H1 (cell line): Measurements from ENCODE around the gene NRXN3. TPM values are rescaled to one million over a fixed set of nuclear protein-coding genes. Genes with fewer than 3 reads are reported as not detected.

Source experiments
- CTCF ChIA-PET: fragments of 300-600 bp; sonication (Branson Sonifier 250); formaldehyde crosslinking; loops from one replicate; lab custom pipeline; 2021; ENCODE audit not compliant: partially characterized antibody; lab: Charles Lee
- POLR2A ChIA-PET: fragments of 300-600 bp; sonication (Branson Sonifier 250); formaldehyde crosslinking; loops from one replicate; lab custom pipeline; 2021; ENCODE audit warnings: inconsistent platforms; ENCODE audit not compliant: partially characterized antibody; lab: Charles Lee
- DNase-seq, 2 experiments: peaks; one replicate each; pipeline versions ENCODE4 v3.0.0 to v3.0.0-alpha.2; 2010 to 2022; ENCODE audit warnings: low spot score in 2 of 2, low read depth in 1 of 2, mixed read lengths in 1 of 2
- FAIRE-seq: peaks from 2 replicates; lab custom pipeline; 2011; peaks lifted over from hg19 to GRCh38; lab: Jason Lieb, UNC
- H2AFZ ChIP-seq: 2 replicates; pipeline ENCODE4 v1.8.1; 2012; ENCODE audit warnings: low read length, inconsistent platforms
- H2AK5ac ChIP-seq: 2 replicates; pipeline ENCODE4 v1.6.1; 2013; ENCODE audit warnings: low read depth, low read length
- H2BK120ac ChIP-seq: replicated peaks from 2 replicates; pipeline ENCODE3; 2013; ENCODE audit warnings: low read depth, low read length, inconsistent platforms
- H2BK12ac ChIP-seq: 2 replicates; pipeline ENCODE4 v1.6.1; 2013; ENCODE audit warnings: low read depth, low read length
- H2BK15ac ChIP-seq: 2 replicates; pipeline ENCODE4 v1.6.1; 2013; ENCODE audit warnings: low read length
- H2BK20ac ChIP-seq: 2 replicates; pipeline ENCODE4 v1.6.1; 2013; ENCODE audit warnings: low read length
- H2BK5ac ChIP-seq: 2 replicates; pipeline ENCODE4 v1.6.1; 2013; ENCODE audit warnings: low read depth, low read length
- H3K14ac ChIP-seq: 2 replicates; pipeline ENCODE4 v1.6.1; 2013; ENCODE audit warnings: inconsistent platforms; ENCODE audit not compliant: insufficient read length
- H3K18ac ChIP-seq: 2 replicates; pipeline ENCODE4 v1.6.1; 2013; ENCODE audit warnings: low read length; ENCODE audit errors: extremely low read depth
- H3K23ac ChIP-seq: 2 replicates; pipeline ENCODE4 v1.6.1; 2013; ENCODE audit warnings: inconsistent platforms; ENCODE audit not compliant: insufficient read length
- H3K23me2 ChIP-seq: 2 replicates; pipeline ENCODE4 v1.6.1; 2013; ENCODE audit warnings: low read depth, low read length
- H3K27ac ChIP-seq: 2 replicates; pipeline ENCODE4 v1.6.1; 2011; ENCODE audit warnings: low read depth, low read length, inconsistent platforms
- H3K27me3 ChIP-seq, 4 experiments: replicated peaks in 1 of 4; 1 replicate in 1 of 4; 2 replicates in 3 of 4; pipeline versions ENCODE4 v1.6.1 to v1.8.1; 2011 to 2013; ENCODE audit warnings: low read length in 3 of 4, mild to moderate bottlenecking in 3 of 4, inconsistent platforms in 2 of 4, mixed read lengths in 2 of 4, moderate library complexity in 1 of 4; ENCODE audit not compliant: control insufficient read depth in 3 of 4, insufficient read depth in 3 of 4; ENCODE audit errors: extremely low read depth in 1 of 4
- H3K36me3 ChIP-seq, 4 experiments: 2 replicates each; pipeline versions ENCODE4 v1.6.1 to v1.8.1; 2011 to 2013; ENCODE audit warnings: mild to moderate bottlenecking in 4 of 4, low read length in 3 of 4, moderate library complexity in 2 of 4, control low read depth in 1 of 4, inconsistent platforms in 1 of 4; ENCODE audit not compliant: insufficient read depth in 4 of 4, control insufficient read depth in 2 of 4
- H3K4ac ChIP-seq: replicated peaks from 2 replicates; pipeline ENCODE3; 2013; ENCODE audit warnings: low read length, low read depth, mixed read lengths, inconsistent platforms; ENCODE audit not compliant: insufficient read length
- H3K4me1 ChIP-seq, 4 experiments: replicated peaks in 1 of 4; 1 replicate in 1 of 4; 2 replicates in 3 of 4; pipeline versions ENCODE4 v1.6.1 to v1.8.1; 2011 to 2013; ENCODE audit warnings: low read length in 3 of 4, inconsistent platforms in 2 of 4, mixed read lengths in 1 of 4; ENCODE audit not compliant: insufficient read depth in 4 of 4, control insufficient read depth in 3 of 4
- H3K4me2 ChIP-seq, 2 experiments: 2 replicates each; pipeline versions ENCODE4 v1.6.1 to v1.8.1; 2011 to 2013; ENCODE audit warnings: low read depth in 2 of 2, low read length in 2 of 2, control low read depth in 1 of 2, inconsistent platforms in 1 of 2, mild to moderate bottlenecking in 1 of 2; ENCODE audit not compliant: insufficient read depth in 1 of 2
- H3K4me3 ChIP-seq, 4 experiments: fragments of 200-600, 300-600 bp in 1 of 4; sonication (generic), shearing (Covaris generic), sonication (Bioruptor Twin) in 1 of 4; 2 replicates each; pipeline versions ENCODE4 v1.5.1 to v1.8.1; 2011 to 2016; ENCODE audit warnings: low read length in 4 of 4, low read depth in 3 of 4, control low read depth in 2 of 4, inconsistent platforms in 2 of 4, mild to moderate bottlenecking in 2 of 4, mixed read lengths in 1 of 4, moderate library complexity in 1 of 4; ENCODE audit not compliant: insufficient read depth in 2 of 4; ENCODE audit errors: extremely low read depth in 1 of 4
- H3K56ac ChIP-seq: replicated peaks from 2 replicates; pipeline ENCODE3; 2013; ENCODE audit warnings: low read depth, mild to moderate bottlenecking, mixed read lengths, low read length, inconsistent platforms; ENCODE audit not compliant: insufficient read length
- H3K79me1 ChIP-seq: 2 replicates; pipeline ENCODE4 v1.6.1; 2013; ENCODE audit warnings: low read depth, low read length, control low read depth
- H3K79me2 ChIP-seq, 2 experiments: 2 replicates each; pipeline versions ENCODE4 v1.6.1 to v1.8.1; 2012 to 2013; ENCODE audit warnings: low read length in 2 of 2, mild to moderate bottlenecking in 2 of 2, inconsistent platforms in 1 of 2; ENCODE audit not compliant: insufficient read depth in 2 of 2, control insufficient read depth in 1 of 2
- H3K9ac ChIP-seq, 4 experiments: replicated peaks in 1 of 4; 1 replicate in 1 of 4; 2 replicates in 3 of 4; pipeline versions ENCODE4 v1.6.1 to v1.8.1; 2011 to 2013; ENCODE audit warnings: low read depth in 3 of 4, low read length in 3 of 4, control low read depth in 2 of 4, mild to moderate bottlenecking in 2 of 4, moderate library complexity in 2 of 4, inconsistent platforms in 1 of 4; ENCODE audit errors: extremely low read depth in 1 of 4
- H3K9me3 ChIP-seq, 2 experiments: 2 replicates each; pipeline versions ENCODE4 v1.6.1 to v1.8.1; 2012 to 2013; ENCODE audit warnings: mild to moderate bottlenecking in 2 of 2, moderate library complexity in 2 of 2, control low read depth in 1 of 2, inconsistent platforms in 1 of 2, low read depth in 1 of 2, low read length in 1 of 2, mixed read lengths in 1 of 2; ENCODE audit not compliant: insufficient read depth in 2 of 2
- H4K20me1 ChIP-seq, 2 experiments: replicated peaks in 1 of 2; 2 replicates each; pipeline versions ENCODE3 to v1.8.1; 2011 to 2013; ENCODE audit warnings: inconsistent platforms in 2 of 2, low read length in 2 of 2, mild to moderate bottlenecking in 1 of 2; ENCODE audit not compliant: insufficient read depth in 2 of 2, control insufficient read depth in 1 of 2
- H4K5ac ChIP-seq: 2 replicates; pipeline ENCODE4 v1.6.1; 2013; ENCODE audit warnings: low read length, low read depth, mixed read lengths, inconsistent platforms; ENCODE audit not compliant: insufficient read length
- H4K8ac ChIP-seq: 2 replicates; pipeline ENCODE4 v1.8.0; 2013; ENCODE audit warnings: mild to moderate bottlenecking, moderate library complexity, low read length, inconsistent platforms; ENCODE audit not compliant: insufficient read depth; ENCODE audit errors: extremely low read depth
- H4K91ac ChIP-seq: replicated peaks from 2 replicates; pipeline ENCODE3; 2013; ENCODE audit warnings: low read length, mixed read lengths, inconsistent platforms; ENCODE audit not compliant: insufficient read length
- CEBPB ChIP-seq: IDR thresholded peaks from 2 replicates; pipeline ENCODE4 v1.6.1; 2012; ENCODE audit warnings: low read depth, low read length
- CHD1 ChIP-seq: IDR thresholded peaks from 2 replicates; pipeline ENCODE4 v1.6.1; 2012; ENCODE audit warnings: low read depth, low read length, improper control_type of control experiment
- CTBP2 ChIP-seq: IDR thresholded peaks from 2 replicates; pipeline ENCODE4 v1.7.0; 2011; ENCODE audit warnings: borderline replicate concordance, mild to moderate bottlenecking, moderate library complexity, mixed read lengths, low read length; ENCODE audit not compliant: insufficient read depth, insufficient read length
- FOSL1 ChIP-seq: IDR thresholded peaks from 2 replicates; pipeline ENCODE4 v1.6.1; 2011; ENCODE audit warnings: mild to moderate bottlenecking, low read depth, low read length, moderate library complexity; ENCODE audit not compliant: insufficient read depth
- JUN ChIP-seq: IDR thresholded peaks from 2 replicates; pipeline ENCODE4 v1.6.1; 2011; ENCODE audit warnings: low read depth, mild to moderate bottlenecking, improper control_type of control experiment, low read length
- MAX ChIP-seq: IDR thresholded peaks from 2 replicates; pipeline ENCODE4 v1.6.1; 2012; ENCODE audit warnings: inconsistent platforms
- PHF8 ChIP-seq: fragments of 200-600 bp; sonication (generic); conservative IDR thresholded peaks from 2 replicates; pipeline ENCODE4 v1.7.1; 2012; ENCODE audit warnings: low read depth, mild to moderate bottlenecking, inconsistent platforms, low read length, moderate library complexity
- POLR2AphosphoS5 ChIP-seq: IDR thresholded peaks from 2 replicates; pipeline ENCODE4 v1.6.1; 2011; ENCODE audit warnings: low read depth, low read length
- RNF2 ChIP-seq: fragments of 200-900, 300-1000 bp; sonication (generic); IDR thresholded peaks from 2 replicates; pipeline ENCODE4 v1.7.1; 2016; ENCODE audit warnings: borderline replicate concordance, low read depth, mild to moderate bottlenecking, antibody characterized with exemption, low read length; ENCODE audit not compliant: poor library complexity, severe bottlenecking; ENCODE audit errors: missing control alignments
- SAP30 ChIP-seq: fragments of 300-600 bp; sonication (generic); IDR thresholded peaks from 2 replicates; pipeline ENCODE4 v1.7.1; 2012; ENCODE audit warnings: low read length, moderate library complexity, mild to moderate bottlenecking, inconsistent platforms; ENCODE audit not compliant: insufficient read depth, insufficient replicate concordance
- SIN3A ChIP-seq, 2 experiments: IDR thresholded peaks in 1 of 2; conservative IDR thresholded peaks in 1 of 2; 2 replicates each; pipeline ENCODE4 v1.6.1; 2011 to 2012; ENCODE audit warnings: low read length in 2 of 2, improper control_type of control experiment in 1 of 2, low read depth in 1 of 2, mild to moderate bottlenecking in 1 of 2
- SUZ12 ChIP-seq: fragments of 200-600 bp; sonication (generic); IDR thresholded peaks from 2 replicates; pipeline ENCODE4 v1.6.1; 2012; ENCODE audit warnings: mild to moderate bottlenecking, inconsistent platforms, low read length, moderate library complexity, mixed read lengths
- TAF7 ChIP-seq: optimal IDR thresholded peaks from 2 replicates; pipeline ENCODE3; 2011; ENCODE audit warnings: low read depth, mild to moderate bottlenecking, inconsistent platforms, low read length, moderate library complexity, borderline replicate concordance
- TCF12 ChIP-seq: IDR thresholded peaks from 2 replicates; pipeline ENCODE4 v1.6.1; 2011; ENCODE audit warnings: low read depth, mild to moderate bottlenecking, low read length
- WGBS, 2 experiments: shearing (Covaris generic) in 1 of 2; methylation state at CpG; one replicate each; pipeline versions ENCODE4 v1.1.6 to v1.1.7; 2013 to 2015; ENCODE audit warnings: low lambda C conversion rate in 2 of 2, mixed read lengths in 2 of 2, inconsistent platforms in 1 of 2, low coverage in 1 of 2, missing lambda C conversion rate in 1 of 2; ENCODE audit not compliant: insufficient replicate concordance in 2 of 2, insufficient coverage in 1 of 2, insufficient read length in 1 of 2; ENCODE audit errors: extremely low coverage in 1 of 2, missing lambda C conversion rate in 1 of 2; 5-methylcytosine and 5-hydroxymethylcytosine counted together
- polyA plus RNA-seq, 7 experiments: library from polyadenylated mRNA; depleted of rRNA in 3 of 7; stranded (reverse) in 5 of 7; unstranded in 2 of 7; fragments of >200 nt in 5 of 7; fragments of 200-250 nt in 2 of 7; gene quantifications; 1 replicate in 5 of 7; 2 replicates in 1 of 7; 4 replicates in 1 of 7; pipeline versions ENCODE4 v1.2.1 to v1.2.3, GENCODE V29; 2011 to 2013; ENCODE audit warnings: missing spikeins in 2 of 7, mixed read lengths in 2 of 7
- total RNA-seq: library from RNA; stranded (reverse); fragmentation: NEBNext Ultra II Directional; extraction: Animal tissue kit (Norgen Biotek cat#: 25700); gene quantifications from 2 replicates; pipeline ENCODE4 v1.2.1, GENCODE V29; 2021

NRXN3 gene
- total and polyA plus RNA-seq, 2 of the 8 experiments (the other 6 are each of a cell fraction or from before 2014, with no cell fraction given): 2.6 to 4.1 TPM

GRCh38 chr14:78178071-78178470 lies 7.9 kb downstream of the NRXN3 start:
- no peaks in the 10 kb centered on the region for H3K36me3 ChIP-seq
- no peak overlapping the region for H3K18ac ChIP-seq
- H2BK120ac ChIP-seq: no peak overlapping the region
- no peaks in the 10 kb centered on the region for H4K20me1 ChIP-seq
- no peak overlapping the region for H3K4ac ChIP-seq
- no peak overlapping the region for H2AFZ ChIP-seq
- H2AK5ac ChIP-seq: no peak overlapping the region
- H3K14ac ChIP-seq: no peak overlapping the region
- DNase-seq (no peak), FAIRE-seq (no peak)
- H2BK20ac ChIP-seq: no peak overlapping the region
- no peak overlapping the region for H3K4me2 ChIP-seq
- ChIA-PET POLR2A (no interaction called here), CTCF (interaction anchor here (1.7 to 3.9 kb wide), 2 partner anchors 14 to 19 kb away, joined by 7 to 10 read pairs; no protein-coding TSS in a partner anchor)
- no peak overlapping the region for H4K8ac ChIP-seq
- H3K4me1 ChIP-seq: no peaks in the 10 kb centered on the region
- 93% methylated on average over 3 of the region's 3 CpGs; no CpG with 5 or more reads in 1 of the 2 experiments for WGBS, 2 experiments
- no peak overlapping the region for H3K56ac ChIP-seq
- no peaks in the 10 kb centered on the region for H3K23me2 ChIP-seq
- H3K27me3 ChIP-seq: no peaks in the 10 kb centered on the region
- H3K23ac ChIP-seq: no peak overlapping the region
- H3K9me3 ChIP-seq: no peaks in the 10 kb centered on the region
- H2BK12ac ChIP-seq: no peak overlapping the region
- no peak overlapping the region for H2BK5ac ChIP-seq
- H3K4me3 ChIP-seq: no peak overlapping the region
- no peaks in the 10 kb centered on the region; a peak in 1 of 4 replicates for H3K79me2 ChIP-seq
- no peak overlapping the region for H4K91ac ChIP-seq
- H3K79me1 ChIP-seq: no peaks in the 10 kb centered on the region
- H3K9ac ChIP-seq: no peak overlapping the region
- H3K27ac ChIP-seq: no peak overlapping the region
- H2BK15ac ChIP-seq: no peak overlapping the region
- no peak overlapping the region for H4K5ac ChIP-seq
- no peak for TF ChIP-seq SAP30
- TF ChIP-seq MAX: no peak
- no peak for TF ChIP-seq POLR2AphosphoS5
- TF ChIP-seq CEBPB: no peak
- no peak for TF ChIP-seq SUZ12
- TF ChIP-seq FOSL1: no peak
- no peak for TF ChIP-seq CTBP2
- no peak for TF ChIP-seq TAF7
- no peak for TF ChIP-seq TCF12
- TF ChIP-seq PHF8: no peak
- TF ChIP-seq CHD1: no peak
- TF ChIP-seq RNF2: no peak
- TF ChIP-seq JUN: no peak
- TF ChIP-seq SIN3A (conservative IDR thresholded peaks at IDR 0.05 in 1 of 2, IDR thresholded peaks at IDR 0.05 in 1 of 2; ENCODE audit: low read depth in 1 of 2, low read length in 2 of 2): no peak
